GM23338 (cell line): ENCODE results near the gene STAMBP. TPM values are rescaled to one million over a fixed set of nuclear protein-coding genes. Genes with fewer than 3 reads are reported as not detected.
A peak's percentile ranks its signal among the peaks of the same experiment; 100 is the strongest.

Experiments
- ATAC-seq: fragments of 200-7000 bp; cut with Tn5 transposase; 3 replicates; pipeline ENCODE4 v1.9.1; 2020
- DNase-seq: peaks from one replicate; pipeline ENCODE4 v3.0.0-alpha.2; 2015; ENCODE audit warnings: low spot score
- H2AFZ ChIP-seq: fragments of 200-600 bp; sonication (generic); 2 replicates; pipeline ENCODE4 v1.8.0; 2016; ENCODE audit warnings: antibody characterized with exemption, mild to moderate bottlenecking, moderate library complexity
- H3F3A ChIP-seq: fragments of 200-600 bp; sonication (generic); replicated peaks from 2 replicates; pipeline ENCODE4 v1.8.0; 2017; ENCODE audit warnings: antibody characterized with exemption, mixed run types, low read depth
- H3K27ac ChIP-seq: fragments of 200-600 bp; sonication (generic); 2 replicates; pipeline ENCODE4 v1.6.1; 2016; ENCODE audit warnings: low read depth
- H3K27me3 ChIP-seq: fragments of 200-600 bp; sonication (generic); 2 replicates; pipeline ENCODE4 v1.8.0; 2016; ENCODE audit warnings: mild to moderate bottlenecking, mixed run types, moderate library complexity; ENCODE audit not compliant: insufficient read depth
- H3K36me3 ChIP-seq: fragments of 200-600 bp; sonication (generic); 2 replicates; pipeline ENCODE4 v1.8.0; 2016; ENCODE audit warnings: mild to moderate bottlenecking; ENCODE audit not compliant: insufficient read depth
- H3K4me1 ChIP-seq: fragments of 200-600 bp; sonication (generic); 2 replicates; pipeline ENCODE4 v1.8.0; 2016; ENCODE audit warnings: mild to moderate bottlenecking, moderate library complexity; ENCODE audit not compliant: insufficient read depth
- H3K4me2 ChIP-seq: fragments of 200-600 bp; sonication (generic); 2 replicates; pipeline ENCODE4 v1.7.1; 2017; ENCODE audit warnings: mixed run types
- H3K4me3 ChIP-seq: fragments of 200-600 bp; sonication (generic); 2 replicates; pipeline ENCODE4 v1.6.1; 2016; ENCODE audit warnings: mixed run types
- H3K79me2 ChIP-seq: fragments of 200-600 bp; sonication (generic); replicated peaks from 2 replicates; pipeline ENCODE4 v1.8.0; 2017; ENCODE audit warnings: mild to moderate bottlenecking; ENCODE audit not compliant: insufficient read depth
- H3K9me2 ChIP-seq: fragments of 200-600 bp; sonication (generic); 2 replicates; pipeline ENCODE4 v1.8.0; 2017; ENCODE audit not compliant: insufficient read depth
- H4K20me1 ChIP-seq: fragments of 200-600 bp; sonication (generic); replicated peaks from 2 replicates; pipeline ENCODE4 v1.8.0; 2017; ENCODE audit warnings: mild to moderate bottlenecking; ENCODE audit not compliant: insufficient read depth
- H3K27ac Mint-ChIP-seq: 2 replicates; pipeline ENCODE4 v1.8.0; 2020; ENCODE audit warnings: inconsistent platforms, mild to moderate bottlenecking, moderate library complexity, mixed read lengths
- H3K27me3 Mint-ChIP-seq: 3 replicates; pipeline ENCODE4 v1.8.0; 2022; ENCODE audit warnings: low read depth, mild to moderate bottlenecking, moderate library complexity, mixed read lengths, inconsistent platforms; ENCODE audit not compliant: insufficient read depth, poor library complexity
- H3K36me3 Mint-ChIP-seq: 3 replicates; pipeline ENCODE4 v1.8.0; 2021; ENCODE audit warnings: low read depth, mild to moderate bottlenecking, inconsistent platforms, moderate library complexity, mixed read lengths
- H3K4me1 Mint-ChIP-seq: 3 replicates; pipeline ENCODE4 v1.8.0; 2020; ENCODE audit warnings: mild to moderate bottlenecking, inconsistent platforms, mixed read lengths
- H3K4me3 Mint-ChIP-seq: 3 replicates; pipeline ENCODE4 v1.8.0; 2021; ENCODE audit warnings: moderate library complexity, mild to moderate bottlenecking, inconsistent platforms, mixed read lengths
- H3K9me3 Mint-ChIP-seq: 3 replicates; pipeline ENCODE4 v1.8.0; 2020; ENCODE audit warnings: moderate library complexity, mild to moderate bottlenecking, inconsistent platforms, mixed read lengths
- CREB1 ChIP-seq: fragments of 250-450 bp; sonication (Bioruptor Pico); IDR thresholded peaks from 2 replicates; pipeline ENCODE4 v1.5.0; 2020; ENCODE audit warnings: low read depth, mild to moderate bottlenecking, moderate library complexity
- CTCF ChIP-seq, 2 experiments: fragments of 200-600 bp in 1 of 2; sonication (generic) in 1 of 2; conservative IDR thresholded peaks; 2 replicates each; pipeline versions ENCODE4 v1.5.1 to v1.6.1; 2016 to 2017; ENCODE audit warnings: antibody characterized with exemption in 2 of 2, low read depth in 2 of 2, mild to moderate bottlenecking in 2 of 2, moderate library complexity in 1 of 2
- JUNB ChIP-seq: IDR thresholded peaks from one replicate; pipeline ENCODE4 v1.6.1; 2016; ENCODE audit warnings: antibody characterized with exemption; ENCODE audit not compliant: unreplicated experiment
- NANOG ChIP-seq: IDR thresholded peaks from 2 replicates; pipeline ENCODE4 v1.6.1; 2016; ENCODE audit warnings: antibody characterized with exemption, borderline replicate concordance
- STAT1 ChIP-seq: IDR thresholded peaks from one replicate; pipeline ENCODE4 v1.6.1; 2016; ENCODE audit warnings: antibody characterized with exemption; ENCODE audit not compliant: unreplicated experiment
- ZNF114 ChIP-seq: fragments of 250-450 bp; sonication (Bioruptor Pico); IDR thresholded peaks from 2 replicates; pipeline ENCODE4 v1.5.0; 2020; ENCODE audit warnings: mild to moderate bottlenecking, moderate library complexity
- polyA plus RNA-seq: library from polyadenylated mRNA; unstranded; fragments of >200 nt; fragmentation: Nextera tagmentation; extraction: Ambion mirVana; gene quantifications from 2 replicates; pipeline ENCODE4 v1.2.1, GENCODE V29; 2016
- total RNA-seq: library from RNA; depleted of rRNA; stranded (reverse); fragments of >200 nt; shearing (Covaris generic); gene quantifications from 2 replicates; pipeline ENCODE4 v1.2.3, GENCODE V29; 2014
- TF ChIP-seq, protein P1 (sequence below): IDR thresholded peaks from one replicate; pipeline ENCODE4 v1.6.1; 2018; ENCODE audit warnings: antibody characterized with exemption; ENCODE audit not compliant: unreplicated experiment

The STAMBP gene
- total and polyA plus RNA-seq, 2 experiments from 2014 or later = 33.9 to 106 TPM

DNA sequence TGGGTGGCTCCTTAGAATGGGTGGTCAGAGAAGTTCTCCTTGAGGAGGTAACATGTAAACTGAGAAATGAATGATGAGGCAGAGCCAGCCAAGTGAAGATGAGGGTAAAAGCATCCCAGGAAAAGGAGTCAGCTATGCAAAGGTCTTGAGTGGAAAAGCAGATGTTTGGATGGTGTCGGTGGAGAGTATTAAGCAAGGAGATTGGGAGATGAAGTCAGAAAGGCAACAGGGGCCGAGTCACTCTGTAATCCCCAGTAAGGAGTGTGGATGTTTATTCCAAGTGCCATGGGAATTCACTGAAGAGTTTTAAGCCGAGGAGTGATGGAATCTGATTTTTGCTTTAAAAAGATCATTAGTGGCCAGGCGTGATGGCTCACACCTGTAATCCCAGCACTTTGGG lies 3.4 kb upstream of the STAMBP start:
- H3K4me1 Mint-ChIP-seq = peaks cover 27% of the 10 kb centered on the region
- ATAC-seq = no peak
- DNase-seq = no peak
- H3K27me3 ChIP-seq = no peaks in the 10 kb centered on the region
- H3K4me2 ChIP-seq = no peak overlapping the region
- no peaks in the 10 kb centered on the region for H3K36me3 ChIP-seq
- no peak for TF ChIP-seq STAT1
- no peaks in the 10 kb centered on the region for H3F3A ChIP-seq
- peaks cover 10% of the 10 kb centered on the region for H3K79me2 ChIP-seq
- H3K27me3 Mint-ChIP-seq = peaks cover 11% of the 10 kb centered on the region
- no peak overlapping the region for H3K4me3 ChIP-seq
- H3K9me2 ChIP-seq = no peaks in the 10 kb centered on the region
- no peaks in the 10 kb centered on the region for H3K9me3 Mint-ChIP-seq
- no peaks in the 10 kb centered on the region for H4K20me1 ChIP-seq
- H3K36me3 Mint-ChIP-seq = no peaks in the 10 kb centered on the region
- no peak overlapping the region for H3K4me3 Mint-ChIP-seq
- no peak overlapping the region for H3K27ac ChIP-seq
- H2AFZ ChIP-seq = no peak overlapping the region
- H3K4me1 ChIP-seq = peaks cover 16% of the 10 kb centered on the region; the same call in 1 of the 2 replicates
- no peak overlapping the region for H3K27ac Mint-ChIP-seq

DNA sequence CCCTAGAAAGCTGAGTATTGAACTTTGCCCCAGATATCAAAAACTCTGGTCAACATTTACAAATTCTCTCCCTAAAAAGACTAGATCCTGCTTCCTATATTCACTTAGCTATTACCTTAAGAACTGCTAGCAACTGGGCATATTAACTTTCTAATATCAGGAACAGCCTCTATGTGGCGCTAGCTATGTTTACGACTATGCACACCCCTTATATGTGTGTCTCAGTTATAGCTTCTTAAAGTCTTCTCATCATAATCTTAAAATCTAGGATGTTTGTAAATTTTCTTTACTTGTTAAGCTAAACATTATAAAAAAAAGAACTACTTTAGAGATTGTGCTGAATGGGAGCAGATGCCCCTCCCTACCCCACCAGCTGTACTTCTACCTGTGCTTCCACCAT lies 1.7 kb upstream of the STAMBP start:
- H3K9me2 ChIP-seq = no peaks in the 10 kb centered on the region
- TF ChIP-seq CTCF (conservative IDR thresholded peaks at IDR 0.05; ENCODE audit: low read depth in 2 of 2) = peak; percentile 42 to 49
- TF ChIP-seq JUNB = no peak
- H3K79me2 ChIP-seq = peaks cover 21% of the 10 kb centered on the region
- H3K4me3 Mint-ChIP-seq = no peak overlapping the region
- DNase-seq = peak; percentile 43
- no peak overlapping the region for H3K27ac Mint-ChIP-seq
- no peak overlapping the region for H3K4me2 ChIP-seq
- H3K27ac ChIP-seq = no peak overlapping the region
- H3F3A ChIP-seq = no peaks in the 10 kb centered on the region
- H3K4me3 ChIP-seq = no peak overlapping the region
- H2AFZ ChIP-seq = no peak overlapping the region
- H3K4me1 ChIP-seq = peaks cover 17% of the 10 kb centered on the region; the same call in 1 of the 2 replicates
- H4K20me1 ChIP-seq = peaks cover 4% of the 10 kb centered on the region; the same call in 1 of the 2 replicates
- H3K27me3 ChIP-seq = no peaks in the 10 kb centered on the region
- no peaks in the 10 kb centered on the region for H3K9me3 Mint-ChIP-seq
- peaks cover 3% of the 10 kb centered on the region; the same call in 1 of the 2 replicates for H3K36me3 ChIP-seq
- no peak for ATAC-seq
- H3K27me3 Mint-ChIP-seq = peaks cover 6% of the 10 kb centered on the region
- H3K36me3 Mint-ChIP-seq = peaks cover 11% of the 10 kb centered on the region; the same call in 2 of the 3 replicates
- peaks cover 31% of the 10 kb centered on the region for H3K4me1 Mint-ChIP-seq

- peaks cover 19% of the 10 kb centered on the region for H3K36me3 Mint-ChIP-seq
- H3K79me2 ChIP-seq = peaks cover 29% of the 10 kb centered on the region
- H3K4me2 ChIP-seq = peak overlapping the region; percentile 65
- H3K4me3 ChIP-seq = peak overlapping the region; percentile 70
- H3K36me3 ChIP-seq = peaks cover 8% of the 10 kb centered on the region; the same call in 1 of the 2 replicates
- H3K9me3 Mint-ChIP-seq = no peaks in the 10 kb centered on the region
- peaks cover 6% of the 10 kb centered on the region for H3K27me3 Mint-ChIP-seq
- no peak for ATAC-seq
- H3K9me2 ChIP-seq = no peaks in the 10 kb centered on the region
- H3K27ac ChIP-seq = no peak overlapping the region
- no peak for DNase-seq
- H4K20me1 ChIP-seq = peaks cover 4% of the 10 kb centered on the region; the same call in 1 of the 2 replicates
- no peak overlapping the region for H3K27ac Mint-ChIP-seq
- H3K27me3 ChIP-seq = no peaks in the 10 kb centered on the region
- H2AFZ ChIP-seq = peak overlapping the region; percentile 92; the same call in 1 of the 2 replicates
- peaks cover 36% of the 10 kb centered on the region for H3K4me1 Mint-ChIP-seq
- peak overlapping the region; percentile 86; the same call in 2 of the 3 replicates for H3K4me3 Mint-ChIP-seq
- no peaks in the 10 kb centered on the region for H3F3A ChIP-seq
- H3K4me1 ChIP-seq = peaks cover 18% of the 10 kb centered on the region
- TF ChIP-seq CREB1 = no peak
- TF ChIP-seq, protein P1, sequence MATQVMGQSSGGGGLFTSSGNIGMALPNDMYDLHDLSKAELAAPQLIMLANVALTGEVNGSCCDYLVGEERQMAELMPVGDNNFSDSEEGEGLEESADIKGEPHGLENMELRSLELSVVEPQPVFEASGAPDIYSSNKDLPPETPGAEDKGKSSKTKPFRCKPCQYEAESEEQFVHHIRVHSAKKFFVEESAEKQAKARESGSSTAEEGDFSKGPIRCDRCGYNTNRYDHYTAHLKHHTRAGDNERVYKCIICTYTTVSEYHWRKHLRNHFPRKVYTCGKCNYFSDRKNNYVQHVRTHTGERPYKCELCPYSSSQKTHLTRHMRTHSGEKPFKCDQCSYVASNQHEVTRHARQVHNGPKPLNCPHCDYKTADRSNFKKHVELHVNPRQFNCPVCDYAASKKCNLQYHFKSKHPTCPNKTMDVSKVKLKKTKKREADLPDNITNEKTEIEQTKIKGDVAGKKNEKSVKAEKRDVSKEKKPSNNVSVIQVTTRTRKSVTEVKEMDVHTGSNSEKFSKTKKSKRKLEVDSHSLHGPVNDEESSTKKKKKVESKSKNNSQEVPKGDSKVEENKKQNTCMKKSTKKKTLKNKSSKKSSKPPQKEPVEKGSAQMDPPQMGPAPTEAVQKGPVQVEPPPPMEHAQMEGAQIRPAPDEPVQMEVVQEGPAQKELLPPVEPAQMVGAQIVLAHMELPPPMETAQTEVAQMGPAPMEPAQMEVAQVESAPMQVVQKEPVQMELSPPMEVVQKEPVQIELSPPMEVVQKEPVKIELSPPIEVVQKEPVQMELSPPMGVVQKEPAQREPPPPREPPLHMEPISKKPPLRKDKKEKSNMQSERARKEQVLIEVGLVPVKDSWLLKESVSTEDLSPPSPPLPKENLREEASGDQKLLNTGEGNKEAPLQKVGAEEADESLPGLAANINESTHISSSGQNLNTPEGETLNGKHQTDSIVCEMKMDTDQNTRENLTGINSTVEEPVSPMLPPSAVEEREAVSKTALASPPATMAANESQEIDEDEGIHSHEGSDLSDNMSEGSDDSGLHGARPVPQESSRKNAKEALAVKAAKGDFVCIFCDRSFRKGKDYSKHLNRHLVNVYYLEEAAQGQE = no peak
- TF ChIP-seq ZNF114 (CRISPR knock-in tag) = no peak
- no peak for TF ChIP-seq NANOG
Observed at GRCh38 chr2:73827660-73828388, 937 bp upstream of the STAMBP start.
